Left lung (tissue), 10 donors: ENCODE results near the gene SDSL. TPM values are rescaled to one million over a fixed set of nuclear protein-coding genes. Genes with fewer than 3 reads are reported as not detected.

Experiments
- ATAC-seq: fragments of 200-7000 bp; cut with Tn5 transposase; one replicate; pipeline ENCODE4 v1.9.1; 2020; ENCODE audit warnings: moderate library complexity
- DNase-seq, 4 donors: peaks; one replicate each; pipeline ENCODE4 v3.0.0-alpha.2; 2013 to 2020
- H3K27ac ChIP-seq, 2 donors: fragments of 200-600 bp; sonication (generic) in 1 of 2; one replicate each; pipeline versions ENCODE4 v1.5.0 to v1.8.0; 2020 to 2021
- H3K27me3 ChIP-seq, 2 donors: fragments of 200-600 bp; sonication (generic) in 1 of 2; one replicate each; pipeline versions ENCODE4 v1.5.0 to v1.8.0; 2020 to 2021
- H3K36me3 ChIP-seq, 2 donors: fragments of 200-600 bp; sonication (generic) in 1 of 2; one replicate each; pipeline versions ENCODE4 v1.5.0 to v1.8.0; 2020 to 2021
- H3K4me1 ChIP-seq, 2 donors: fragments of 200-600 bp; one replicate each; pipeline ENCODE4 v1.8.0; 2021
- H3K4me3 ChIP-seq, 2 donors: fragments of 200-600 bp; sonication (generic) in 1 of 2; one replicate each; pipeline versions ENCODE4 v1.5.0 to v1.8.0; 2020 to 2021; ENCODE audit warnings: mild to moderate bottlenecking in 1 of 2
- H3K9me3 ChIP-seq, 2 donors: fragments of 200-600 bp; sonication (generic) in 1 of 2; one replicate each; pipeline versions ENCODE4 v1.5.0 to v1.8.0; 2020 to 2021
- intact Hi-C, 2 donors: fragments of 100-400 bp; cut with DNase I; formaldehyde crosslinking; loops; one replicate each; pipeline versions ENCODE4 v1.11.2 to v1.14.2; 2022
- polyA plus RNA-seq, 6 donors: library from polyadenylated mRNA; unstranded; fragments of 120-200 nt; gene quantifications; one replicate each; pipeline ENCODE4 v1.2.1, GENCODE V29; 2013; ENCODE audit not compliant: insufficient read length in 6 of 6
- total RNA-seq, 2 donors: library from RNA; stranded (reverse); fragmentation: NEBNext Ultra II Directional; extraction: Animal tissue kit (Norgen Biotek cat#: 25700); gene quantifications; one replicate each; pipeline ENCODE4 v1.2.1, GENCODE V29; 2021
- TF ChIP-seq, protein P1 (sequence below), 2 donors: fragments of 200-600 bp; sonication (generic) in 1 of 2; IDR thresholded peaks; one replicate each; pipeline versions ENCODE4 v1.5.0 to v1.8.0; 2021; ENCODE audit warnings: antibody characterized with exemption in 2 of 2
- donor health status: DM: no; HTN: yes; CAD: no.
- donor health status: DM: no; HTN: no; CAD: no.

SDSL gene
- total and polyA plus RNA-seq, 8 donors = 4.2 to 13.8 (median 4.9) TPM

GRCh38 chr12:113435367-113435766, 13.2 kb downstream of the SDSL start:
- DNase-seq = no peak
- H3K27ac ChIP-seq = no peak overlapping the region
- intact Hi-C loops = no loop called here
- no peaks in the 10 kb centered on the region for H3K4me1 ChIP-seq
- H3K36me3 ChIP-seq = no peaks in the 10 kb centered on the region
- peaks cover 0 to 16% of the 10 kb centered on the region in 2 donors for H3K27me3 ChIP-seq
- H3K4me3 ChIP-seq = no peak overlapping the region
- ATAC-seq = no peak
- no peaks in the 10 kb centered on the region for H3K9me3 ChIP-seq
- TF ChIP-seq, protein P1, sequence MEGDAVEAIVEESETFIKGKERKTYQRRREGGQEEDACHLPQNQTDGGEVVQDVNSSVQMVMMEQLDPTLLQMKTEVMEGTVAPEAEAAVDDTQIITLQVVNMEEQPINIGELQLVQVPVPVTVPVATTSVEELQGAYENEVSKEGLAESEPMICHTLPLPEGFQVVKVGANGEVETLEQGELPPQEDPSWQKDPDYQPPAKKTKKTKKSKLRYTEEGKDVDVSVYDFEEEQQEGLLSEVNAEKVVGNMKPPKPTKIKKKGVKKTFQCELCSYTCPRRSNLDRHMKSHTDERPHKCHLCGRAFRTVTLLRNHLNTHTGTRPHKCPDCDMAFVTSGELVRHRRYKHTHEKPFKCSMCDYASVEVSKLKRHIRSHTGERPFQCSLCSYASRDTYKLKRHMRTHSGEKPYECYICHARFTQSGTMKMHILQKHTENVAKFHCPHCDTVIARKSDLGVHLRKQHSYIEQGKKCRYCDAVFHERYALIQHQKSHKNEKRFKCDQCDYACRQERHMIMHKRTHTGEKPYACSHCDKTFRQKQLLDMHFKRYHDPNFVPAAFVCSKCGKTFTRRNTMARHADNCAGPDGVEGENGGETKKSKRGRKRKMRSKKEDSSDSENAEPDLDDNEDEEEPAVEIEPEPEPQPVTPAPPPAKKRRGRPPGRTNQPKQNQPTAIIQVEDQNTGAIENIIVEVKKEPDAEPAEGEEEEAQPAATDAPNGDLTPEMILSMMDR (IDR thresholded peaks at IDR 0.05) = no peak

- H3K27ac ChIP-seq = no peak overlapping the region
- H3K4me3 ChIP-seq = no peak overlapping the region
- no peaks in the 10 kb centered on the region for H3K9me3 ChIP-seq
- H3K4me1 ChIP-seq = no peaks in the 10 kb centered on the region
- ATAC-seq (no peak), DNase-seq (no peak)
- TF ChIP-seq, protein P1 (IDR thresholded peaks at IDR 0.05) = no peak
- H3K27me3 ChIP-seq = peaks cover 0 to 26% of the 10 kb centered on the region in 2 donors
- no peaks in the 10 kb centered on the region for H3K36me3 ChIP-seq
- intact Hi-C loops = no loop called here
Measured at GRCh38 chr12:113436586-113436985, 14.4 kb downstream of the SDSL start.

GRCh38 chr12:113436993-113437728, 15.0 kb downstream of the SDSL start:
- no peak for ATAC-seq
- no peaks in the 10 kb centered on the region for H3K9me3 ChIP-seq
- TF ChIP-seq, protein P1 (IDR thresholded peaks at IDR 0.05) = no peak
- H3K27ac ChIP-seq = no peak overlapping the region
- peaks cover 0 to 30% of the 10 kb centered on the region in 2 donors for H3K27me3 ChIP-seq
- intact Hi-C loops = no loop called here
- no peaks in the 10 kb centered on the region for H3K36me3 ChIP-seq
- DNase-seq = no peak
- no peaks in the 10 kb centered on the region for H3K4me1 ChIP-seq
- H3K4me3 ChIP-seq = no peak overlapping the region

- ATAC-seq (no peak), DNase-seq (no peak)
- Histone ChIP-seq H3K9me3 (no peaks in the 10 kb centered on the region), H3K4me1 (no peaks in the 10 kb centered on the region), H3K4me3 (no peak overlapping the region), H3K27ac (no peak overlapping the region), H3K27me3 (peaks cover 0 to 35% of the 10 kb centered on the region in 2 donors), H3K36me3 (no peaks in the 10 kb centered on the region)
- intact Hi-C loops = no loop called here
- TF ChIP-seq, protein P1 (IDR thresholded peaks at IDR 0.05) = no peak
Measured at GRCh38 chr12:113437729-113438100, 15.5 kb downstream of the SDSL start.

DNA sequence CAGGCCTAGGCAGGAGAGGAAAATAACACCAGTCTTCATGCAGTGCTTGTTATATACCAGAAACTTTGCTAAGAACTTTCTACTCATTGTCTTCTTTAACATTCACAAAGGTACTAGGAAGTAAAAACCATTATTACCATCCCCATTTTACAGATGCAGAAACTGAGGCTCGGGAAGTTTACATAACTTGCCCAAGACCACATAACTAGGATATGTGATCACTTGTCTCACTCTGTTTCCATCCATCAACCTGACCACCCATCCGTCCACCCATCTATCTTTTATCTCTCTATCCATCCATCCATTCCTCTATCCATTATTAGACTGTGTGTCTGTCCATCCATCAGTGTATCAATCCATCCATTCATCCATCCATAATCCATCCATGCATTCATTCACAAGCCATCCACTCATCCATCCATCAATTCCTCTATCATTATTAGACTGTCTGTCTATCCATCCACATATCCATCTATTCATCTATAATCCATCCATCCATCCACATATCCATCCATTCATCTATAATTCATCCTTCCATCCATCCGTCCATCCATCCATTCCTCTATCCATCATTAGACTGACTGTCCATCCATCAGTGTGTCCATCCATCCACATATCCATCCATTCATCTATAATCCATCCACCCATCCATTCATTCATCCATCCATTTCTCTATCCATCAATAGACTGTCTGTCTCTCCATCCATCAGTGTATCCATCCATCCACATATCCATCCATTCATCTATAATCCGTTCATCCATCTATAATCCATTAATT, 16.5 kb downstream of the SDSL start:
- Histone ChIP-seq H3K9me3 (no peaks in the 10 kb centered on the region), H3K36me3 (no peaks in the 10 kb centered on the region), H3K27ac (no peak overlapping the region), H3K4me1 (no peaks in the 10 kb centered on the region), H3K27me3 (peaks cover 0 to 41% of the 10 kb centered on the region in 2 donors), H3K4me3 (no peak overlapping the region)
- intact Hi-C loops = no loop called here
- ATAC-seq = no peak
- DNase-seq = no peak
- TF ChIP-seq, protein P1 (IDR thresholded peaks at IDR 0.05) = no peak
